ENCODE results near the gene METTL9.

- no peak for TF ChIP-seq ZNF701 (tag by site-specific recombination; IDR thresholded peaks at IDR 0.05)
- no peak for TF ChIP-seq CTCF (tag by site-specific recombination; IDR thresholded peaks at IDR 0.05)
- TF ChIP-seq ZNF274 (IDR thresholded peaks at IDR 0.05; ENCODE audit: low read length), result no peak
- TF ChIP-seq ZNF274 (tag by site-specific recombination; IDR thresholded peaks at IDR 0.05; ENCODE audit: borderline replicate concordance), result no peak
- TF ChIP-seq PRDM4 (tag by site-specific recombination; IDR thresholded peaks at IDR 0.05), result no peak
- TF ChIP-seq ZBTB21 (tag by site-specific recombination; IDR thresholded peaks at IDR 0.05), result no peak
- no peak for TF ChIP-seq ZNF768 (tag by site-specific recombination; IDR thresholded peaks at IDR 0.05)
- no peak for TF ChIP-seq ZNF76 (tag by site-specific recombination; IDR thresholded peaks at IDR 0.05; ENCODE audit: borderline replicate concordance, low read depth)
These were observed 11.8 kb downstream of the METTL9 start for GRCh38 chr16:21611198-21611555.
